ENCODE results near the gene VGLL4.
A peak's percentile ranks its signal among the peaks of the same experiment; 100 is the strongest.

Gene VGLL4

DNA sequence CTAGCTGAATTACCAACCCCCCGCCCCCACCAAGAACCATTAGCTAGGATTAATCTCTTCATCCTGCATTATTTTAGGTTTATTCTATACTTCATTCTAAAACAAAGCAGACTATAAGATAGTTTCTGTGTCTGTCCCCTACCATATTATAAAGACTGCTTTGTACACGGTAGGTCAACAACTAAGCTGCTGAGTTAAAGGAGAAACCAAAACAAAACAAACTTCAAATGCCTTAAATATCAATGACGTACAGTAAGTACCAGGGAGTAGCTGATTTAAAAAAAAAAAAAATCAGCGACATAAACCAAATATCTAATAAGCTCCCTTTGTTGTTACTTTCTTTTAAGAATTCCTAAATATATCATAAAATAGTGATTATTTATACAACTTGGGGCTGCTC is 7.8 kb upstream of the VGLL4 start:
- H3K27me3 ChIP-seq (ENCODE audit: insufficient read depth, low read depth): no peaks in the 10 kb centered on the region
- no peaks in the 10 kb centered on the region for H3K79me2 ChIP-seq (ENCODE audit: insufficient read depth, low read depth)
- no peak overlapping the region for H3K4me3 ChIP-seq (IDR thresholded peaks at IDR 0.05; ENCODE audit: insufficient read depth, low read depth, low read length)
- H3K27ac ChIP-seq: no peak overlapping the region
- no peak overlapping the region for H3K9ac ChIP-seq
- H3K4me2 ChIP-seq: no peak overlapping the region
- no peak overlapping the region for H2AFZ ChIP-seq (ENCODE audit: low read depth)
- no peaks in the 10 kb centered on the region for H3K4me1 ChIP-seq (ENCODE audit: low read depth, poor library complexity, severe bottlenecking)
- no peaks in the 10 kb centered on the region for H4K20me1 ChIP-seq (ENCODE audit: insufficient read depth)
- TF ChIP-seq, protein P1, sequence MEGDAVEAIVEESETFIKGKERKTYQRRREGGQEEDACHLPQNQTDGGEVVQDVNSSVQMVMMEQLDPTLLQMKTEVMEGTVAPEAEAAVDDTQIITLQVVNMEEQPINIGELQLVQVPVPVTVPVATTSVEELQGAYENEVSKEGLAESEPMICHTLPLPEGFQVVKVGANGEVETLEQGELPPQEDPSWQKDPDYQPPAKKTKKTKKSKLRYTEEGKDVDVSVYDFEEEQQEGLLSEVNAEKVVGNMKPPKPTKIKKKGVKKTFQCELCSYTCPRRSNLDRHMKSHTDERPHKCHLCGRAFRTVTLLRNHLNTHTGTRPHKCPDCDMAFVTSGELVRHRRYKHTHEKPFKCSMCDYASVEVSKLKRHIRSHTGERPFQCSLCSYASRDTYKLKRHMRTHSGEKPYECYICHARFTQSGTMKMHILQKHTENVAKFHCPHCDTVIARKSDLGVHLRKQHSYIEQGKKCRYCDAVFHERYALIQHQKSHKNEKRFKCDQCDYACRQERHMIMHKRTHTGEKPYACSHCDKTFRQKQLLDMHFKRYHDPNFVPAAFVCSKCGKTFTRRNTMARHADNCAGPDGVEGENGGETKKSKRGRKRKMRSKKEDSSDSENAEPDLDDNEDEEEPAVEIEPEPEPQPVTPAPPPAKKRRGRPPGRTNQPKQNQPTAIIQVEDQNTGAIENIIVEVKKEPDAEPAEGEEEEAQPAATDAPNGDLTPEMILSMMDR (conservative IDR thresholded peaks at IDR 0.05; ENCODE audit: low read depth, low read length): no peak
- no peaks in the 10 kb centered on the region for H3K36me3 ChIP-seq (ENCODE audit: insufficient read depth)

DNA sequence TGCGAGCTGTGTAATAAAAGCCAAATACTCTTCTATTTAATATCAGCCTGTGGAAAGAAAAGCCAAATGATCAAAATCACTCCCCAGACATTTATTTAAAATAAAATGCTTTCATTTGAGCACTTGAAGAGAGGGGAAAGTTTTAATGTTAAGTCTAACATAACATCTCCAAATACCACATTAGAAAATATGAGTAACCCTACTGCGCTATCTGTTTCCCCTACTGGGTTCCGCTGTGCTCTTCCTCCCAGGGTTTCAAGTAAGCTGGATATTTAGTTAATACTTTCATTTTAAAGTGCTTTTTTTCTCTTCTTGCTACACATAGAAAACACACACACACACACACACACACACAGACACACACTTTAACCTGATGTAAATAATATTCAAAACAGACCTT is 6.7 kb upstream of the VGLL4 start:
- H4K20me1 ChIP-seq (ENCODE audit: insufficient read depth): no peaks in the 10 kb centered on the region
- no peaks in the 10 kb centered on the region for H3K27me3 ChIP-seq (ENCODE audit: insufficient read depth, low read depth)
- H2AFZ ChIP-seq (ENCODE audit: low read depth): no peak overlapping the region
- no peaks in the 10 kb centered on the region for H3K36me3 ChIP-seq (ENCODE audit: insufficient read depth)
- no peaks in the 10 kb centered on the region for H3K4me1 ChIP-seq (ENCODE audit: low read depth, poor library complexity, severe bottlenecking)
- no peak overlapping the region for H3K4me3 ChIP-seq (IDR thresholded peaks at IDR 0.05; ENCODE audit: insufficient read depth, low read depth, low read length)
- H3K4me2 ChIP-seq: no peak overlapping the region
- H3K9ac ChIP-seq: no peak overlapping the region
- TF ChIP-seq, protein P1 (conservative IDR thresholded peaks at IDR 0.05; ENCODE audit: low read depth, low read length): no peak
- no peaks in the 10 kb centered on the region for H3K79me2 ChIP-seq (ENCODE audit: insufficient read depth, low read depth)
- H3K27ac ChIP-seq: no peak overlapping the region

DNA sequence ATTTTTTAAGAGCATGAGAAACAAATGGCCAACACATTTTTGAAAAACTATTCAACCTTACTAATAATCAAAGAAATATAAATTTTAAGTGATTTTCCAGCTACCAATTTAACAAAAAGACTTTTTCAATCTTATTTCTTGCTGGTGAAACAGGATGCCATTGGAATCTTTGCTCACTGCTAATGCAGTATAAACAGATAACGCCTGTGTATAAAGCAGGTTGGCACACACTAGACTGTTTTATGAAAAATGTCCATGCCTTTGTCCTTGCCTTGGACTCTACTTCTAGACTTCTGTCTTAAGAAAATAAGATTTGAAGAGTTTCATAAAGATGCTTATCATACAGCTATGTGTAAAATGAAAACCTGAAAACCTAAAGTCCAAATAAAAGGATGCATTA is 5.0 kb upstream of the VGLL4 start:
- no peaks in the 10 kb centered on the region for H3K36me3 ChIP-seq (ENCODE audit: insufficient read depth)
- no peak overlapping the region for H3K4me2 ChIP-seq
- no peak overlapping the region for H3K4me3 ChIP-seq (IDR thresholded peaks at IDR 0.05; ENCODE audit: insufficient read depth, low read depth, low read length)
- H3K27ac ChIP-seq: no peak overlapping the region
- H3K9ac ChIP-seq: no peak overlapping the region
- H3K79me2 ChIP-seq (ENCODE audit: insufficient read depth, low read depth): no peaks in the 10 kb centered on the region
- TF ChIP-seq, protein P1 (conservative IDR thresholded peaks at IDR 0.05; ENCODE audit: low read depth, low read length): no peak
- no peaks in the 10 kb centered on the region for H4K20me1 ChIP-seq (ENCODE audit: insufficient read depth)
- no peak overlapping the region for H2AFZ ChIP-seq (ENCODE audit: low read depth)
- H3K4me1 ChIP-seq (ENCODE audit: low read depth, poor library complexity, severe bottlenecking): no peaks in the 10 kb centered on the region
- no peaks in the 10 kb centered on the region for H3K27me3 ChIP-seq (ENCODE audit: insufficient read depth, low read depth)

DNA sequence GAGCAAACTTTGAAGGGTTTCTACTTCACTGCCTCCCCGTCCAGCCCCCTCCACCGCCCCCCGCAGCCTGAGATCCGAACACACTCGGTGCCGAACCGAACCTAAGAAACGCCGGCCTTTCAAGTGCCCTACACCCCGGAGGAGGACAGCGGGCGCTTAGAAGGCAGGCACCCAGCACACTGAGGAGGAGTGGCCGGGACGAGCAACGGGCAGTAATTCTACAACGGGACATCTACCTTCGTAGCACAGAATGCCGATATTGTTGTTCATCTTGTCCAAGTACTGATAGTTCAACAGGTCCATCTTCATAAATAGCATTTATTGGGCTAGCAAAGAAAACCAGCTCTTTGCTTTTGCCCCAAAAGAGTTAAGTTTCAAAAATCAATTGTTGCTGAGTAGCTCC is 513 bp downstream of the VGLL4 start:
- TF ChIP-seq, protein P1 (conservative IDR thresholded peaks at IDR 0.05; ENCODE audit: low read depth, low read length): no peak
- Histone ChIP-seq H3K9ac (peak overlapping the region; percentile 78; the same call in 1 of the 2 replicates), H3K27me3 (ENCODE audit: insufficient read depth, low read depth) (no peaks in the 10 kb centered on the region), H4K20me1 (ENCODE audit: insufficient read depth) (no peaks in the 10 kb centered on the region), H3K36me3 (ENCODE audit: insufficient read depth) (no peaks in the 10 kb centered on the region), H3K4me2 (peak overlapping the region; percentile 77), H3K4me1 (ENCODE audit: low read depth, poor library complexity, severe bottlenecking) (no peaks in the 10 kb centered on the region), H3K4me3 (IDR thresholded peaks at IDR 0.05; ENCODE audit: insufficient read depth, low read depth, low read length) (peak overlapping the region; percentile 55), H2AFZ (ENCODE audit: low read depth) (peak overlapping the region; percentile 61; the same call in 1 of the 2 replicates), H3K27ac (peak overlapping the region; percentile 70), H3K79me2 (ENCODE audit: insufficient read depth, low read depth) (peaks cover 46% of the 10 kb centered on the region; the same call in 1 of the 2 replicates)

Measured in KMS-11 (cell line).